Naive B cell (primary cell): ENCODE data around the gene NXT1. TPM values are rescaled to one million over a fixed set of nuclear protein-coding genes. Genes with fewer than 3 reads are reported as not detected.

Source experiments
- ATAC-seq, 2 donors: fragments of 150-1000 bp; cut with Tn5 transposase; 2 replicates each; pipeline ENCODE4 v1.10.0; 2021; ENCODE audit warnings: low read depth in 2 of 2, mild to moderate bottlenecking in 2 of 2, moderate library complexity in 2 of 2
- DNase-seq: peaks from one replicate; pipeline ENCODE4 v3.0.0; 2022
- H3K27ac Mint-ChIP-seq, 6 donors: one replicate each; pipeline ENCODE4 v1.8.0; 2020 to 2022; ENCODE audit warnings: mild to moderate bottlenecking in 6 of 6, mixed read lengths in 6 of 6, moderate library complexity in 5 of 6, inconsistent platforms in 2 of 6
- H3K27me3 Mint-ChIP-seq, 3 donors: one replicate each; pipeline ENCODE4 v1.8.0; 2021 to 2022; ENCODE audit warnings: mixed read lengths in 3 of 3, mild to moderate bottlenecking in 1 of 3
- H3K36me3 Mint-ChIP-seq, 2 donors: one replicate each; pipeline ENCODE4 v1.8.0; 2020 to 2022; ENCODE audit warnings: mixed read lengths in 2 of 2, inconsistent platforms in 1 of 2, mild to moderate bottlenecking in 1 of 2
- H3K4me1 Mint-ChIP-seq, 3 donors: one replicate each; pipeline ENCODE4 v1.8.0; 2020 to 2022; ENCODE audit warnings: mixed read lengths in 3 of 3, inconsistent platforms in 1 of 3, mild to moderate bottlenecking in 1 of 3, moderate library complexity in 1 of 3
- H3K4me3 Mint-ChIP-seq, 8 donors: one replicate each; pipeline ENCODE4 v1.8.0; 2020 to 2022; ENCODE audit warnings: mild to moderate bottlenecking in 8 of 8, mixed read lengths in 8 of 8, moderate library complexity in 8 of 8, inconsistent platforms in 2 of 8
- H3K9me3 Mint-ChIP-seq, 7 donors: one replicate each; pipeline ENCODE4 v1.8.0; 2020 to 2022; ENCODE audit warnings: mixed read lengths in 7 of 7, mild to moderate bottlenecking in 5 of 7, inconsistent platforms in 2 of 7, moderate library complexity in 1 of 7
- polyA plus RNA-seq, 6 donors: library from polyadenylated mRNA; unstranded; fragments of 300-500 nt; fragmentation: Illumina TruSeq; gene quantifications; one replicate each; pipeline ENCODE4 v1.2.3, GENCODE V29; 2021; ENCODE audit warnings: low read depth in 6 of 6

The NXT1 gene
- polyA plus RNA-seq, 6 donors from 2014 or later, result 58.3 to 81.9 (median 65.7) TPM

DNA sequence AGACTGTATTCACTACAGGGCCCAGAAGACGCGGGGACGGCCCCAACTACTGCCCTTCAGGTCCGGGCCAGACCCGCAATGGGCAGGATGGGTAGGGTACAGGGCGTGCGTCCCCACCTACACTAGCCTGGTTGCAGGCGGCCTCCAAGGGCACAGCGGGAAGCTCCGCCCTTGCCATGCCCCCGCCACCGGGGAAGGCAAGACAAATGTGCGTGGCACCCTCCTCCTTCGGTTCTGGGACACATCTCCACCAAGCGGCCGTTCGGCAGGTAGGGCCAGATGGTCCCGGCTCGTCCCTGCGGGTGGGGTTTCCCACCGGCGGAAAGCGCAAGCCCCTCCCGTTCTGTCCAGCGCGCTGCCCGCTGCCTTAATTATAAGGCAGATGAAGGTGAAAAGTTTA is 5.6 kb downstream of the NXT1 start:
- Mint-ChIP-seq H3K4me1 (peaks cover 13 to 48% (median 28%) of the 10 kb centered on the region in 3 donors), H3K27me3 (no peaks in the 10 kb centered on the region), H3K36me3 (no peaks in the 10 kb centered on the region), H3K27ac (peak overlapping the region; percentile 43 to 100 (median 94)), H3K4me3 (peak overlapping the region in 3 of 8 donors; percentile 49 to 76 (median 54)), H3K9me3 (no peaks in the 10 kb centered on the region)
- no peak for DNase-seq
- no peak for ATAC-seq

DNA sequence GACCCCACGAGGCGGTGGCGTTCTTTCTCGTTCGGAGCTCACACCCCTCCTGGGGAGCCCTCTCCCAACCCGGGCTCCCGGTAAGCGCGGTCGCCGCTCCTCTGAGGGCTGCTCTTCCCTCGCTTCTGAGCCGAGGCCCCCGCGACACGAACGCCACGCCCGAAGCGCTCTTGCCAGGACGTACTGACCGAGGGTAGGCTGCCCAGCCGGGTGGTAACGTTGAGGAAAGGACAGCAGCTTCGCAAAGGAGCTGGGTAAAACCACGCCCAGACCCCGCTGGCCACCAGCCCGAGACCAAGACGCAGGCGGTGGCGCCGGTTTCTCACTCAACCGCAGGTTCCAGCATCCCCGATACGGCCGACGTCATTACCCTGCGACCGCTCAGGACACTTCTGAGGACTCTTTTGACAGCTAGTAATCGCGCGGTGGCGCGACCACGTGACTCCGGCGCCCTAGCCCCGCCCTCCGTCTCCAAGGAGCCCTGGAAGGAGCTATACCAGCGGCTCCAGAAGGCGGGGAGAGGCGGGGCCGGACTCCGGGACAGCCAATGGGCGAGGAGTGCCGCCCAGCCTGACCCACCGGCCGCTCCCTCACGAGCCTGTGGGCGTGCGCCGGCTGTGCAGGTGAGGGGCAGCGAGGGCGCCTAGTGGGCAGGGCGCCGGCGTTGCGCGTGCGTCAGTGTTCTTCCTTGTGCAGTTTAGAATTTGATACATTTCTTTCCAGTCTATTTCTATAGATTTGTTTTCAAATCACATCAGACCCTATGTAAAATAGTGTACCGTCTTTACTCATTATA is 7.4 kb downstream of the NXT1 start:
- H3K9me3 Mint-ChIP-seq, result no peaks in the 10 kb centered on the region
- H3K36me3 Mint-ChIP-seq, result no peaks in the 10 kb centered on the region
- no peaks in the 10 kb centered on the region for H3K27me3 Mint-ChIP-seq
- H3K4me1 Mint-ChIP-seq, result peaks cover 8 to 40% (median 26%) of the 10 kb centered on the region in 3 donors
- H3K4me3 Mint-ChIP-seq, result peak overlapping the region; percentile 89 to 97 (median 95)
- DNase-seq, result peak; percentile 100
- ATAC-seq, result peak; percentile 67 to 69
- H3K27ac Mint-ChIP-seq, result peak overlapping the region; percentile 98 to 100 (median 99)

DNA sequence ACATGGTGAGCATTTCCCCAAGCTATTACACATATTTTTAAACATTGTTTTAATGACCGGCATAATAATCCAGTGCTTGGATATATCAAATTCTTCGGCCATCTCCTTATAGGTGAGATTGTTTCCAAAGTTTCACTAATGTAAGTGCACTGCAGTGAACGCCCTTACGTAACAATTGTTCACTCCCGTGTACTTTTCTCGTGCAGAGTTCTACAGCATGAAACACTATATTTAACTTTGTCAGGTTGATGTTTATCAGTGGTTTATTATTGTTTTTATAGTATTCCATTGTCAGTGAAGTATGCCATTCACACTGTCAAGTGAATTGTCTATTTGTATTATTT is 7.9 kb downstream of the NXT1 start:
- no peaks in the 10 kb centered on the region for H3K36me3 Mint-ChIP-seq

DNA sequence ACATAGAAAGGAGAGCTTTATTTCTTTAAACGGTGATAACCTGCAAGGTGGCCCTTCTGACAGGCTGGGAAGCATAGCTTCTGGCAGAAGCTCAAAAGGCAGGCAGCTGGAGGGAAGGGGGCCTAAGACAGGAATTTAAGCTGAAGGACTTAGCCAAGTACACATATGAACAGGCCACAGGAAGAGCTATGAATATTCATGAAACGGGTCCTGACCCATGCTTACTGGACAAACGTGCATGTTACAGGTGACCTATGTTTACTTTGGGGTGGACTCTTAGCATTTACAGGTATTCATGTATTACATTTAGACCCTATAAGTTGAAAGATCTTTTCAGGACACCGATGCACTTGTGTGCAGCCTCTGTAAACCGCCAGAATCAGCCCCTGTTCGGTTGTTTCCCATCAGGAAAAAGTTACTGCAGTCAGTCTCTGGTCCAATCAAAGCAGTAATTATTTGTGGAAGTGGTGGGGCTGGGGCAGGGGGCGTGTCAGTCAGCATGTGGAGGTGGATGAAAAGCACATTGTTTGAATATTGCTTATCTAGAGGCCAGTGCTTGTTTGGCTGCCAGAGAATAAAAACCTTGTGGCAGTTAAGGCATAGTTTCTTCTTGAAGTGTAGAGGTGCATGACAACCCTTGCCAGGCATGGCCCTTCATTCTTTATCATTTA is 8.5 kb downstream of the NXT1 start:
- DNase-seq (no peak), ATAC-seq (no peak)
- Mint-ChIP-seq H3K27ac (peak overlapping the region; percentile 97 to 100 (median 98)), H3K36me3 (no peaks in the 10 kb centered on the region), H3K4me3 (peak overlapping the region in 6 of 8 donors; percentile 89 to 97 (median 95)), H3K4me1 (peaks cover 12 to 38% (median 30%) of the 10 kb centered on the region in 3 donors), H3K27me3 (no peaks in the 10 kb centered on the region), H3K9me3 (no peaks in the 10 kb centered on the region)

More for the DNA sequence above, 7.9 kb downstream of the NXT1 start:
- Mint-ChIP-seq H3K27ac (peak overlapping the region; percentile 97 to 100 (median 98)), H3K4me1 (peaks cover 12 to 40% (median 30%) of the 10 kb centered on the region in 3 donors), H3K4me3 (peak overlapping the region; percentile 89 to 97 (median 95)), H3K9me3 (no peaks in the 10 kb centered on the region), H3K27me3 (no peaks in the 10 kb centered on the region)
- ATAC-seq, result no peak
- no peak for DNase-seq

DNA sequence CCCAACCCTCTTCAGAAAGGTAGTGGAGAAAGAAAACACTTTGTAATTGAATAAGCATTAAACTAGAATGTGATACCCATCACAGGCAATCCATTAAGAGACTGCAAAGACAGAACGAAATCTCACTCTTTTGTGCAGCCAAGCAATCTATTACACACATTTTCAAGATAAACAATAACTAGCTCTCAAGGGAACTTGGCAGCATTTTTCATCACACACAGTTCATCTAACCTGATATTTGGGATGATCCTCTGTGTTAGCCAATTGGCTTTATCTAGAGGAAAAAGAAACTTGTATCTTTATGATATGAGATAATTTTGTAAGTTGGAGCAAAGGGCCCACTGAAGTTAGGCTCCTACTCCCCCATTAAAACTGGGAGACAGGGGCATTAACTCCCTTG is 9.9 kb downstream of the NXT1 start:
- H3K4me1 Mint-ChIP-seq, result peaks cover 22 to 46% (median 34%) of the 10 kb centered on the region in 3 donors
- no peaks in the 10 kb centered on the region for H3K9me3 Mint-ChIP-seq
- peak overlapping the region in 7 of 8 donors; percentile 87 to 97 (median 90) for H3K4me3 Mint-ChIP-seq
- H3K27me3 Mint-ChIP-seq, result no peaks in the 10 kb centered on the region
- peak overlapping the region; percentile 93 to 97 (median 96) for H3K27ac Mint-ChIP-seq
- ATAC-seq (no peak), DNase-seq (no peak)
- H3K36me3 Mint-ChIP-seq, result peaks cover 9 to 10% of the 10 kb centered on the region in 2 donors

DNA sequence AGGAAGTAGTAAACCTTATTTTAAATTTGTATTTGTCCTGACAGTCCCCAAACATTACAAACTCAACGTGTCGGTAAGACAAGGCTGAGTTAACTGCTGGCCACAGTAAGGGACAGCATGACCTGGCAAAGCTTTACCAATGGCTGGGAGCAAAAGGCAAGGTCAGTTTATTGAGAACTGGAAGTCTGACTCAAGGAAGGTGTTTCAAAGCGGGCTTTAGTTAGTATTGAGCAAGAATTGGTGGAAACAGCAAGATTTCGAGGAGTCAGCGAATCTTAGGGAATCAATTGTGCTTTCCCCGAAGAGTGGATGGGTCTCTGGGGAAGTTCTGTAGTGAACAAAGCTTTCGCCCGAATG is 10.5 kb downstream of the NXT1 start:
- Mint-ChIP-seq H3K27me3 (no peaks in the 10 kb centered on the region), H3K4me3 (peak overlapping the region; percentile 83 to 97 (median 90)), H3K27ac (peak overlapping the region; percentile 93 to 97 (median 96)), H3K4me1 (peaks cover 25 to 49% (median 34%) of the 10 kb centered on the region in 3 donors), H3K9me3 (no peaks in the 10 kb centered on the region), H3K36me3 (peaks cover 9 to 10% of the 10 kb centered on the region in 2 donors)
- DNase-seq (no peak), ATAC-seq (no peak)

DNA sequence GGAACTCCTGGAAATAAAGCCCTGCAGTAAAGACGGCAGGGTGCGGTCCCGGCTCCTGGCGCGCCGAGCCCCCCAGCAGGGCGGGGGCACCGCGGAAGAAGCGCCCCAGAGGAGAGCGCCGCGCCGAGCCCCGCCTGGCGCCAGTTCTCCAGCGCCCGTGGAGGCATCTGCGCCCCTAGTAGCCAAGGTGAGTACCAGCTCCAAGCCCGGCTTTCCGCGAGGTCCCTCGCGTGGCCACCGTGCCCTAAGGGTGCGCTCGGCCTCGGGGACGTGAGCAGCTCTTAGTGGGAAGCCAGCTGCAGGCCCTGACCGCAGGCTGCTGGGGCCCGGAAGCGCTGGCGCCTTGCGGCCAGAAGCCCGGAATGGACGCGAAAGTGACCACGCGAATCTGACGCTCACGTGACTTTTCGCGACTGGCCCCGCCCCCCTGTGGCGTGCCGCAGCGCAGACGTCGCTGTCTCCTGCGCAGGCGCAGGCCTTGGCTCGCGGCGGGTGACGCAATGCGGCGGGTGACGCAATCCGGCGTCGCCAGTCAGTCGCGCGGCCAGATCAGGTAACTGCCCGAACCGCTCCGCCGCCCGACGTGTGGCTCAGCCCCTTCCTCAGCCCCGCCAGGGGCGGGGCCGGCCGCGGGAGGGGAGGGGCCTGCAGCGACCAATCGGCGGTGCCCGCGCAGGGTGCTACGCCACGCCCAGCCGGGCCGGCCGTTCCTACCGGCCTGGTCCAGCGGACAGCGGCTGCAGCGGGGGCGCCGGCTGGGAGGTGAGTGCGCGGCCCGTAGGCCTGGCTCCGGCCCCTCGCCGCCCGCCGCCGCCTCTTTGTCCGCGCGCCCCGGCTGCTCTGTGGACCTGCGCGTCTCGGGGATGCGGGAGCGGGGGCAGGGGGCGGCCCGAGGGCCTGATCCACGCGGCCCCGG is 11.1 kb downstream of the NXT1 start, which contains the start of gene GZF1:
TSS of gene GZF1 (plus strand) at position 707 of the 916 bp plus-strand sequence. CDS start 2,202 bp downstream, outside the sequence.
- Mint-ChIP-seq H3K4me1 (peaks cover 31 to 55% (median 41%) of the 10 kb centered on the region in 3 donors), H3K9me3 (no peaks in the 10 kb centered on the region), H3K27ac (peak within 1 kb of the TSS; percentile 93 to 98 (median 97)), H3K27me3 (no peaks in the 10 kb centered on the region), H3K4me3 (peak within 1 kb of the TSS; percentile 90 to 97 (median 94)), H3K36me3 (peaks cover 9 to 10% of the 10 kb centered on the region in 2 donors)
- peak; percentile 99 for DNase-seq
- ATAC-seq, result peak; percentile 66 to 69

DNA sequence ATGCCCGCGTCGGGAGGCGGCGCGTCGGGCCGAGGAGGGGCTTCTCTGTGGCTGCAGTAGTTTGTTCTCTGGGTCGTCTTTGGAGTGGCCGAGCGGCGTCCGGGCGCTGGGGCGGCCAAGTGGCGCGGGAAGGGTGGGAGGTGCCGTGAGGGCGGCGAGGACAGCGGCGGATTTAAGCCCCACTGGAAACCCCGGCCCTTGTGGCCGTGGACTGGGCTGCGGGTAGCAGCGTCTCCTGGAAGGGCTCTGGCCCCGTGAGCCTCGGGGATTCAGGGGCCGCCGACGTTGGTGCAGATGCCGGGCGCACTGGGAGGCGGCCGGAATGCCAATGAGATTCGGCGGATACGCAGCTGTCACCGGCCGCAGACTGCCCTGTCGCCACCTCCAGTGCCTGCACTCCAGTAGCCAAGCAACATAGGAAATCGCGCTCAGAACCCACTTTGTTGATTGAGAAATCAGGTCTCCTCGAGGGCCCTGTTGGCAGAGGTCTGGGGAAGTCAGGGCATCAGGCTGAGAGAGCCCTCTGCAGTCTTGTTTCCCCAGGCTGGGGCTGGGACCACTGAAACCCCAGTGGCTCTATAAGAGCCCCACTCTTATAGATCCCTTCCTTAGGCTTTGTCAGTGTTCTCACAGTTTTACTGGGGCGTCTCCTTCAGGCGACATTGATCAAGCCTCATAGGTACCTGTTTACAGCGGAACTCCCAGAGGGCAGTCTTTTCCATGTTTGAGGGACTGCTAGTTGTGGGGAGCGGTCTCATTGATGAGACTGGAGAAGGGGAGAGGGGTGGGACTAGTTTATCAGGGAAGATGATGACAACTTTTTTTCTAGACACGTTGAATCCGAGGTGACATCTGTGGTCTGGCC is 12.0 kb downstream of the NXT1 start:
- Mint-ChIP-seq H3K4me3 (peak overlapping the region; percentile 90 to 97 (median 94)), H3K36me3 (peaks cover 9 to 10% of the 10 kb centered on the region in 2 donors), H3K4me1 (peaks cover 31 to 49% (median 44%) of the 10 kb centered on the region in 3 donors)

DNA sequence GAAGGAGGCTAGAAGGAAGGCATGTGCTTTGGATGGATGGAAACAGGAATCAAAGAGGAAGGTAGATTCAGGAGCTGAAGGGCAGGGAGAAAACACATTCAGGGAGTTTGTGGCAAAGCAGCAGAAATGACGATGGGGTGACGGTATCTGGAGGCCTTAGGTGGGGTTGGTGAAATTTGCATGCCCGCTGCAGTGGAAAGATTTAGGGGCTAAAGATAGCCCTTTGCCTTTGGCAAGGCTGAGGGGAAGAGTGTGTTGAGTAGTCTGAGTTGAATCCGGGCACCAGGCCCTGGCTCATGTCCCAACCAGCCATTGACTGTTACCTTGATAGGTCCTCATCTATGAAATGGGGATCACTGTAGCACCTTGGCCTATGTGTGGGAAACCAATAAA is 12.7 kb downstream of the NXT1 start:
- Mint-ChIP-seq H3K4me3 (peak overlapping the region; percentile 69 to 97 (median 92)), H3K36me3 (peaks cover 9 to 10% of the 10 kb centered on the region in 2 donors), H3K27ac (peak overlapping the region in 5 of 6 donors; percentile 76 to 98 (median 93)), H3K27me3 (no peaks in the 10 kb centered on the region), H3K9me3 (no peaks in the 10 kb centered on the region), H3K4me1 (peaks cover 30 to 46% (median 44%) of the 10 kb centered on the region in 3 donors)
- DNase-seq (no peak), ATAC-seq (no peak)

More for the DNA sequence above, 12.0 kb downstream of the NXT1 start:
- Mint-ChIP-seq H3K27me3 (no peaks in the 10 kb centered on the region), H3K9me3 (no peaks in the 10 kb centered on the region), H3K27ac (peak overlapping the region; percentile 93 to 98 (median 97))
- ATAC-seq (no peak), DNase-seq (no peak)

DNA sequence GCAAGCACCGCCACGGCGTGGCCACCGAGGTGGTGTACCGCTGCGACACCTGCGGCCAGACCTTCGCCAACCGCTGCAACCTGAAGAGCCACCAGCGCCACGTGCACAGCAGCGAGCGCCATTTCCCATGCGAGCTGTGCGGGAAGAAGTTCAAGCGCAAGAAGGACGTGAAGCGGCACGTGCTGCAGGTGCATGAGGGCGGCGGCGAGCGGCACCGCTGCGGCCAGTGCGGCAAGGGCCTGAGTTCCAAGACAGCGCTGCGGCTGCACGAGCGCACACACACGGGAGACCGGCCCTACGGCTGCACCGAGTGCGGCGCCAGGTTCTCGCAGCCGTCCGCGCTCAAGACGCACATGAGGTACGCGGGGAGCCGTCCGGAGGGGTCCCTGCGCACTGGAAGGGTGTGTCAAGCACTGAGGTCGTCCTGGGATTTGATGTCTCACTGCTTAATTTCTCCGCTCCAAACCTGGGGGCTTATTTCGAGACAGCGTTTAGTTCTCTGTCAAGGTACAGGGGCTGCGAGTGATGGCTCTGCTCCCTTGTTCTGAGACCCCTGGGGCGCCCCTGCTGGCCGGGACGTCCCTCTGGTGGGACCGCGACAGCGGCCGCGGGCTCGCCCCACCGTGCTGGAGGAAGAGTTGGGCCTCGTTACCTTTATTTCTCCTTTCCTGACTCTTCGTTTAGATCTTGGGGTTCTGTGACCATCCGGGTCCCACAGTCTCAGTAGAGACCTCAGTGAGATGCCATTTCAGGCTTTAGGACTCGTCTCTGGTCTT is 15.0 kb downstream of the NXT1 start:
- no peaks in the 10 kb centered on the region for H3K27me3 Mint-ChIP-seq
- H3K4me1 Mint-ChIP-seq, result peaks cover 26 to 40% (median 37%) of the 10 kb centered on the region in 3 donors
- DNase-seq (no peak), ATAC-seq (no peak)
- no peaks in the 10 kb centered on the region for H3K9me3 Mint-ChIP-seq
- H3K4me3 Mint-ChIP-seq, result peak overlapping the region in 5 of 8 donors; percentile 20 to 76 (median 38)
- H3K27ac Mint-ChIP-seq, result peak overlapping the region; percentile 59 to 95 (median 90)
- H3K36me3 Mint-ChIP-seq, result peaks cover 10 to 14% of the 10 kb centered on the region in 2 donors

DNA sequence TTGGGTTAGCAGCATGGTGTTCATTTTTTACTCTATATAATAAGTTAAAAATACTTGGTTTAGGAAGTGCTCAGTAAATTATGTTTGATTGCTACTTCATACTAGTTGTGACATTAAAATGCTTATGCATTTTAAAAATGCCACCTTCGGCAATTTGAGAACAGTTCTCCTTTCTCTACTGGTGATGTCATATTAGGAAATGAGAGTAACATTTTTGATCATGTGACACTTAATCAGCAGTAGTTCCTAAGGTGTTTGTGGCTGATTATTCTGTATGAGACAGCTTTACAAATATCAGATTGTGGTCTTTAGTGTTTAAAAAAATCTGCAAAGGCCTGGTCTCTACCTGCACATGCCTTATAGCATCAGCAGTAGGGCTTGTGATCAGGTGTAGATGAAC is 15.8 kb downstream of the NXT1 start:
- DNase-seq, result peak; percentile 47
- Mint-ChIP-seq H3K4me3 (peak overlapping the region in 3 of 8 donors; percentile 42 to 76 (median 71)), H3K27me3 (no peaks in the 10 kb centered on the region), H3K27ac (peak overlapping the region; percentile 78 to 95 (median 87)), H3K9me3 (no peaks in the 10 kb centered on the region), H3K4me1 (peaks cover 26 to 37% (median 36%) of the 10 kb centered on the region in 3 donors), H3K36me3 (peaks cover 10 to 14% of the 10 kb centered on the region in 2 donors)
- ATAC-seq, result no peak
